HG02763 (cell line): Measurements from ENCODE around the gene ZFYVE9.
"Not testable (repeated sequence)": the region's sequence is repeated elsewhere in the genome, so short reads cannot be mapped to it uniquely, and the experiment has no call there.

Source experiments
- ATAC-seq: cut with Tn5 transposase; IDR thresholded peaks from one replicate; pipeline ENCODE4 v1.9.1; 2021; ENCODE audit warnings: mild to moderate bottlenecking, moderate library complexity; ENCODE audit not compliant: unreplicated experiment

ZFYVE9 gene

GRCh38 chr1:52190500-52191252, 48.8 kb downstream of the ZFYVE9 start:
- no peak for ATAC-seq

- ATAC-seq, result no peak
Observed at GRCh38 chr1:52191395-52191965, 49.6 kb downstream of the ZFYVE9 start.

- no peak for ATAC-seq
Observed at GRCh38 chr1:52192024-52192423, 50.1 kb downstream of the ZFYVE9 start.

GRCh38 chr1:52192436-52192835, 50.5 kb downstream of the ZFYVE9 start:
- no peak for ATAC-seq

GRCh38 chr1:52193985-52194384, 52.1 kb downstream of the ZFYVE9 start:
- ATAC-seq, result no peak

- ATAC-seq, result no peak
Observed at GRCh38 chr1:52195161-52195560, 53.3 kb downstream of the ZFYVE9 start.

- no peak for ATAC-seq
Observed at GRCh38 chr1:52203935-52204625, 62.2 kb downstream of the ZFYVE9 start.

GRCh38 chr1:52204696-52205095, 62.8 kb downstream of the ZFYVE9 start:
- ATAC-seq, result no peak

- not testable (repeated sequence) for ATAC-seq
Observed at GRCh38 chr1:52206686-52207085, 64.8 kb downstream of the ZFYVE9 start.

- no peak for ATAC-seq
Observed at GRCh38 chr1:52209429-52209828, 67.5 kb downstream of the ZFYVE9 start.

- no peak for ATAC-seq
Observed at GRCh38 chr1:52210044-52210443, 68.2 kb downstream of the ZFYVE9 start.

- no peak for ATAC-seq
Observed at GRCh38 chr1:52216907-52217458, 75.1 kb downstream of the ZFYVE9 start.

GRCh38 chr1:52225174-52225573, 83.3 kb downstream of the ZFYVE9 start:
- ATAC-seq, result no peak

GRCh38 chr1:52229494-52229893, 87.6 kb downstream of the ZFYVE9 start:
- no peak for ATAC-seq

GRCh38 chr1:52233463-52233862, 91.6 kb downstream of the ZFYVE9 start:
- ATAC-seq, result no peak

- no peak for ATAC-seq
Observed at GRCh38 chr1:52234014-52234413, 92.1 kb downstream of the ZFYVE9 start.

- ATAC-seq, result no peak
Observed at GRCh38 chr1:52234708-52235107, 92.8 kb downstream of the ZFYVE9 start.

- ATAC-seq, result no peak
Observed at GRCh38 chr1:52235646-52236045, 93.8 kb downstream of the ZFYVE9 start.

GRCh38 chr1:52237430-52237829, 95.5 kb downstream of the ZFYVE9 start:
- ATAC-seq, result no peak

GRCh38 chr1:52238474-52238873, 96.6 kb downstream of the ZFYVE9 start:
- ATAC-seq, result no peak

GRCh38 chr1:52238887-52239707, 97.2 kb downstream of the ZFYVE9 start:
- ATAC-seq, result no peak
